Rectal smooth muscle tissue (tissue), 1 donor: ENCODE data around the gene TENT5C.

ENCODE experiments used
- H3K27ac ChIP-seq: one replicate; pipeline ENCODE4 v1.7.0; 2013; ENCODE audit warnings: low read depth, low read length, inconsistent platforms
- H3K27me3 ChIP-seq: one replicate; pipeline ENCODE4 v1.7.0; 2013; ENCODE audit warnings: low read length; ENCODE audit not compliant: control insufficient read depth, insufficient read depth
- H3K36me3 ChIP-seq: one replicate; pipeline ENCODE4 v1.7.0; 2013; ENCODE audit warnings: low read length; ENCODE audit not compliant: control insufficient read depth, insufficient read depth
- H3K4me1 ChIP-seq: one replicate; pipeline ENCODE4 v1.7.0; 2013; ENCODE audit warnings: low read length; ENCODE audit not compliant: control insufficient read depth, insufficient read depth
- H3K4me3 ChIP-seq: one replicate; pipeline ENCODE4 v1.7.0; 2013; ENCODE audit warnings: low read length
- H3K9ac ChIP-seq: one replicate; pipeline ENCODE4 v1.7.0; 2013; ENCODE audit warnings: low read length

Gene TENT5C

GRCh38 chr1:117586747-117587498 lies 18.9 kb upstream of the TENT5C start:
- Histone ChIP-seq H3K9ac (no peak overlapping the region), H3K27ac (no peak overlapping the region), H3K4me1 (no peaks in the 10 kb centered on the region), H3K27me3 (no peaks in the 10 kb centered on the region), H3K4me3 (no peak overlapping the region), H3K36me3 (no peaks in the 10 kb centered on the region)

GRCh38 chr1:117587499-117588356 lies 18.1 kb upstream of the TENT5C start:
- Histone ChIP-seq H3K27me3 (no peaks in the 10 kb centered on the region), H3K36me3 (no peaks in the 10 kb centered on the region), H3K9ac (no peak overlapping the region)

GRCh38 chr1:117589544-117589943 lies 16.3 kb upstream of the TENT5C start:
- no peak overlapping the region for H3K27ac ChIP-seq
- H3K4me3 ChIP-seq, result no peak overlapping the region

More at GRCh38 chr1:117587499-117588356, 18.1 kb upstream of the TENT5C start:
- no peak overlapping the region for H3K27ac ChIP-seq
- H3K4me1 ChIP-seq, result no peaks in the 10 kb centered on the region
- H3K4me3 ChIP-seq, result no peak overlapping the region

GRCh38 chr1:117590273-117590925 lies 15.4 kb upstream of the TENT5C start:
- Histone ChIP-seq H3K36me3 (no peaks in the 10 kb centered on the region), H3K4me1 (no peaks in the 10 kb centered on the region), H3K27me3 (no peaks in the 10 kb centered on the region), H3K4me3 (no peak overlapping the region), H3K27ac (no peak overlapping the region), H3K9ac (no peak overlapping the region)

More at GRCh38 chr1:117589544-117589943, 16.3 kb upstream of the TENT5C start:
- no peaks in the 10 kb centered on the region for H3K4me1 ChIP-seq
- H3K27me3 ChIP-seq, result no peaks in the 10 kb centered on the region
- no peak overlapping the region for H3K9ac ChIP-seq
- no peaks in the 10 kb centered on the region for H3K36me3 ChIP-seq

- Histone ChIP-seq H3K27me3 (no peaks in the 10 kb centered on the region), H3K27ac (no peak overlapping the region), H3K9ac (no peak overlapping the region), H3K4me1 (no peaks in the 10 kb centered on the region), H3K4me3 (no peak overlapping the region), H3K36me3 (no peaks in the 10 kb centered on the region)
These were observed 14.6 kb upstream of the TENT5C start for GRCh38 chr1:117591252-117591651.

GRCh38 chr1:117592155-117592554 lies 13.7 kb upstream of the TENT5C start:
- Histone ChIP-seq H3K4me3 (no peak overlapping the region), H3K4me1 (no peaks in the 10 kb centered on the region), H3K27me3 (no peaks in the 10 kb centered on the region), H3K9ac (no peak overlapping the region), H3K27ac (no peak overlapping the region), H3K36me3 (no peaks in the 10 kb centered on the region)

GRCh38 chr1:117594261-117594990 lies 11.4 kb upstream of the TENT5C start:
- Histone ChIP-seq H3K4me1 (no peaks in the 10 kb centered on the region), H3K27me3 (no peaks in the 10 kb centered on the region), H3K27ac (no peak overlapping the region), H3K9ac (no peak overlapping the region), H3K4me3 (no peak overlapping the region), H3K36me3 (no peaks in the 10 kb centered on the region)

GRCh38 chr1:117596023-117596720 lies 9.7 kb upstream of the TENT5C start:
- Histone ChIP-seq H3K27me3 (no peaks in the 10 kb centered on the region), H3K9ac (no peak overlapping the region), H3K27ac (no peak overlapping the region), H3K4me3 (no peak overlapping the region), H3K4me1 (no peaks in the 10 kb centered on the region), H3K36me3 (no peaks in the 10 kb centered on the region)

- H3K9ac ChIP-seq, result no peak overlapping the region
- H3K4me3 ChIP-seq, result no peak overlapping the region
- no peak overlapping the region for H3K27ac ChIP-seq
- H3K27me3 ChIP-seq, result no peaks in the 10 kb centered on the region
- no peaks in the 10 kb centered on the region for H3K36me3 ChIP-seq
- H3K4me1 ChIP-seq, result no peaks in the 10 kb centered on the region
These were observed 7.4 kb upstream of the TENT5C start for GRCh38 chr1:117598489-117598888.

- Histone ChIP-seq H3K4me1 (no peaks in the 10 kb centered on the region), H3K9ac (no peak overlapping the region), H3K27ac (no peak overlapping the region), H3K36me3 (no peaks in the 10 kb centered on the region), H3K4me3 (no peak overlapping the region), H3K27me3 (no peaks in the 10 kb centered on the region)
These were observed 6.3 kb upstream of the TENT5C start for GRCh38 chr1:117599286-117600221.
